GM21723 (cell line): ENCODE data around the gene SLC22A31.

Experiments
- ATAC-seq: cut with Tn5 transposase; IDR thresholded peaks from one replicate; pipeline ENCODE4 v1.9.1; 2021; ENCODE audit warnings: mild to moderate bottlenecking, moderate library complexity; ENCODE audit not compliant: unreplicated experiment

The SLC22A31 gene

DNA sequence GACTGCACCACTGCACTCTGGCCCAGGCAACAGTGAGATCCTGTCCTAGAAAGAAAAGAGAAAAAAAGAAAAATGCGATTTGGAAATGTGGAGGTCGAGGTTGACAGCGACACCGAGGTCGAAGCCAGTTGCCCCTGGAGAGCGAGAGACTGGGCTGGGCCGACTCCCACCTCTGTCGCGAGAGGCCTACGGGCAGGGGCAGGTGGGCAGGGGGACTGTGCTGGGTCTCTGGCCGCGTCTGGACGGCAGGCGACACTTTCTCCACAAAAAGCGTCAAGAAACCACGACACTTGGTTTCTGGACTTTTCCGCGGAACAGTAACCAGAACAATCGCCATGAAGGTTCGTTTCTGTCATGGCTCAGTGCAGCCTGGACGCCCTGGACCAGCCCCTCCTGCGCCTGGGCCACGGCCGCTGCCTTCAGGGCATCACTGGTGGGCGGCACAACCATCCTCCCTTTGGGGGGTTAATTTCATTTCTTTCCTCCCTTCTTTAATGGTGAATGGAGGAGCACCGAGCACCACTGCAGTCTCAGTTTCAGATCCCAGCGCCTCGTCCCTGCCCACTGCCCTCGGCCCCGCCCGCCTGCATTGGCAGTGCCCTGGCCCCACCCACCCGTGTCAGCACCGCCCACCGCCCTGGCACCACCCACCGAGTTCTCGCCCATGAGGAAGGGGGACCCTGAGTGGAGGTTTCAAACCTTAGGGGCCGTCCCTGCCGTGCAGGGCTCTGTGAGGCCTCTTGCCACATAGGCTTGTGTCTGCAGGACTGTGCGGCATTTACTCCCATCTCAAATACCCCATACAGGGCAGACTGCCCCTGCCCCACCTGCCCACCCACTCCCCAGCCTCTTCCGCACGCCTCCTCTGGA is 47.3 kb downstream of the SLC22A31 start:
- no peak for ATAC-seq

- no peak for ATAC-seq
These were observed 49.4 kb downstream of the SLC22A31 start for GRCh38 chr16:89150981-89151380.

GRCh38 chr16:89150090-89150835 is 50.1 kb downstream of the SLC22A31 start:
- no peak for ATAC-seq

DNA sequence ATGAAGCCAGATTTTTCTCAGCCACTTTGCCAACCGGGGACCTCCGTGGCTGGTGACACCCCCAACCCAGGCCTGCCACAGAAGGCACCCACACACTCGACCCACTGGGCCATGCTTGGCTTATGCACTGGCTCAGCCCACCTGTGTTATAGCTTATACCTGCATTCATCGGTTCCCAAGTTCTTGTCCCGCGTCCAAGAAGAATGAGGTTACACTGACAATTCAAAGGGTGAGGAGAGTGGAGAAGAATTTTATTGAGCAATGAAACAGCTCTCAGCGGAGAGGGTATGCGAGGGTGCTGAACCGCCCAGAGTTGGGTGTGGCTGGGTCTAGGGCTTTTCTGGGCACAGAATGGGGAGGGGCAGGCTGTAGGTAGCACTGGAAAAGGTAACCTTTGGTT is 51.0 kb downstream of the SLC22A31 start:
- no peak for ATAC-seq

- ATAC-seq = no peak
These were observed 53.1 kb downstream of the SLC22A31 start for GRCh38 chr16:89147085-89147817.

GRCh38 chr16:89146211-89147005 is 53.9 kb downstream of the SLC22A31 start:
- ATAC-seq = no peak
